ENCODE data around the gene MDK. TPM values are rescaled to one million over a fixed set of nuclear protein-coding genes. Genes with fewer than 3 reads are reported as not detected.
A peak's percentile ranks its signal among the peaks of the same experiment; 100 is the strongest.

The MDK gene
- total and polyA plus RNA-seq, 2 experiments from 2014 or later, result 388 to 477 TPM

- TF ChIP-seq ZNF462 (CRISPR knock-in tag; IDR thresholded peaks at IDR 0.05) (no peak), POLR2AphosphoS5 (IDR thresholded peaks at IDR 0.05; ENCODE audit: low read depth) (no peak), ZNF114 (CRISPR knock-in tag; IDR thresholded peaks at IDR 0.05) (no peak)
These were observed 975 bp upstream of the MDK start (continued) for GRCh38 chr11:46380340-46381047.

DNA sequence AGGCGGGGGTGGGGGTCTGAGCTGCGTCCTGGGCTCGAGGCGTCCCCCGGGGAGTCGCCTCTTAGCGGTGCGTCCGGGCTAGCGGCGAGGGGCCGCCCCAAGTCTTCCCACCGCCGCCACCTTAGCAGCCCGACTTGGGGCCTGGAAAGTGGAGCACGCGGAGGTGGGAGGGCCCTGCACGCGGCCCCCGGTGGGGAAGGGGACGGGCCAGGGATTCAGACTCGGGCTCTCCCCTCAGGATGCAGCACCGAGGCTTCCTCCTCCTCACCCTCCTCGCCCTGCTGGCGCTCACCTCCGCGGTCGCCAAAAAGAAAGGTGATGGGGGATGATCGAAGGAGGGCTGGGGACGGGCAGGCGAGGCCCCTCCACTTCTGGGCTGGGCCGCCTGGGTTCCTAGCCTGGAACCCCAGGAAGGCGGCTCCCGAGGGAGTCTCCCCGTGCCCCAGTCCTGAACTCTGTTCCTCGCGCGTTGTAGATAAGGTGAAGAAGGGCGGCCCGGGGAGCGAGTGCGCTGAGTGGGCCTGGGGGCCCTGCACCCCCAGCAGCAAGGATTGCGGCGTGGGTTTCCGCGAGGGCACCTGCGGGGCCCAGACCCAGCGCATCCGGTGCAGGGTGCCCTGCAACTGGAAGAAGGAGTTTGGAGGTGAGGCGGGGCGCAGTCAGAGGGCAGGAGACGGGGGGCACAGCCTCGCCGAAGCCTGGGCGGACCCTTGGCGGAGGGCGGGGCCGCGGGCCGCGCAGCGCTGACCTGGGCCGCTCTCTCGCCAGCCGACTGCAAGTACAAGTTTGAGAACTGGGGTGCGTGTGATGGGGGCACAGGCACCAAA, 563 bp downstream of the MDK start:
- H3K9me3 Mint-ChIP-seq, result no peaks in the 10 kb centered on the region; the same call in 2 of the 3 replicates
- no peak overlapping the region for H3K27ac Mint-ChIP-seq
- Histone ChIP-seq H3K9me2 (ENCODE audit: insufficient read depth) (no peaks in the 10 kb centered on the region), H2AFZ (peak overlapping the region; percentile 59), H3K36me3 (ENCODE audit: insufficient read depth) (no peaks in the 10 kb centered on the region; the same call in 1 of the 2 replicates), H3K4me1 (ENCODE audit: insufficient read depth) (peaks cover 19% of the 10 kb centered on the region), H3K4me2 (peak overlapping the region; percentile 97), H4K20me1 (replicated peaks; ENCODE audit: insufficient read depth) (no peaks in the 10 kb centered on the region; the same call in 1 of the 2 replicates), H3K27ac (ENCODE audit: low read depth) (0 out of 2 replicates have a peak overlapping the region, but pooled peaks have one; percentile 9), H3K79me2 (replicated peaks; ENCODE audit: insufficient read depth) (no peaks in the 10 kb centered on the region), H3K4me3 (peak overlapping the region; percentile 93), H3F3A (replicated peaks; ENCODE audit: low read depth) (peaks cover 35% of the 10 kb centered on the region), H3K27me3 (ENCODE audit: insufficient read depth) (peaks cover 1% of the 10 kb centered on the region; the same call in 1 of the 2 replicates)
- TF ChIP-seq, protein P1, sequence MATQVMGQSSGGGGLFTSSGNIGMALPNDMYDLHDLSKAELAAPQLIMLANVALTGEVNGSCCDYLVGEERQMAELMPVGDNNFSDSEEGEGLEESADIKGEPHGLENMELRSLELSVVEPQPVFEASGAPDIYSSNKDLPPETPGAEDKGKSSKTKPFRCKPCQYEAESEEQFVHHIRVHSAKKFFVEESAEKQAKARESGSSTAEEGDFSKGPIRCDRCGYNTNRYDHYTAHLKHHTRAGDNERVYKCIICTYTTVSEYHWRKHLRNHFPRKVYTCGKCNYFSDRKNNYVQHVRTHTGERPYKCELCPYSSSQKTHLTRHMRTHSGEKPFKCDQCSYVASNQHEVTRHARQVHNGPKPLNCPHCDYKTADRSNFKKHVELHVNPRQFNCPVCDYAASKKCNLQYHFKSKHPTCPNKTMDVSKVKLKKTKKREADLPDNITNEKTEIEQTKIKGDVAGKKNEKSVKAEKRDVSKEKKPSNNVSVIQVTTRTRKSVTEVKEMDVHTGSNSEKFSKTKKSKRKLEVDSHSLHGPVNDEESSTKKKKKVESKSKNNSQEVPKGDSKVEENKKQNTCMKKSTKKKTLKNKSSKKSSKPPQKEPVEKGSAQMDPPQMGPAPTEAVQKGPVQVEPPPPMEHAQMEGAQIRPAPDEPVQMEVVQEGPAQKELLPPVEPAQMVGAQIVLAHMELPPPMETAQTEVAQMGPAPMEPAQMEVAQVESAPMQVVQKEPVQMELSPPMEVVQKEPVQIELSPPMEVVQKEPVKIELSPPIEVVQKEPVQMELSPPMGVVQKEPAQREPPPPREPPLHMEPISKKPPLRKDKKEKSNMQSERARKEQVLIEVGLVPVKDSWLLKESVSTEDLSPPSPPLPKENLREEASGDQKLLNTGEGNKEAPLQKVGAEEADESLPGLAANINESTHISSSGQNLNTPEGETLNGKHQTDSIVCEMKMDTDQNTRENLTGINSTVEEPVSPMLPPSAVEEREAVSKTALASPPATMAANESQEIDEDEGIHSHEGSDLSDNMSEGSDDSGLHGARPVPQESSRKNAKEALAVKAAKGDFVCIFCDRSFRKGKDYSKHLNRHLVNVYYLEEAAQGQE (IDR thresholded peaks at IDR 0.05; ENCODE audit: unreplicated experiment), result no peak
- peak; percentile 67 for TF ChIP-seq POLR2AphosphoS5 (IDR thresholded peaks at IDR 0.05; ENCODE audit: low read depth)
- peak; percentile 13 for ATAC-seq
- H3K27me3 Mint-ChIP-seq (ENCODE audit: insufficient read depth, low read depth, poor library complexity), result peaks cover 26% of the 10 kb centered on the region
- H3K4me3 Mint-ChIP-seq, result peak overlapping the region; percentile 83
- H3K4me1 Mint-ChIP-seq, result peaks cover 25% of the 10 kb centered on the region
- peaks cover 20% of the 10 kb centered on the region for H3K36me3 Mint-ChIP-seq (ENCODE audit: low read depth)
- DNase-seq (ENCODE audit: low spot score), result peak; percentile 63

Measured in GM23338 (cell line).